H1 (cell line): Measurements from ENCODE around the gene FBN2. TPM values are rescaled to one million over a fixed set of nuclear protein-coding genes. Genes with fewer than 3 reads are reported as not detected.

ENCODE experiments used
- ATF3 ChIP-seq: IDR thresholded peaks from 2 replicates; pipeline ENCODE4 v1.6.1; 2011; ENCODE audit warnings: low read depth, mild to moderate bottlenecking, low read length; ENCODE audit not compliant: insufficient read depth
- BCL11A ChIP-seq, 2 experiments: IDR thresholded peaks; one replicate each; pipeline ENCODE4 v1.6.1; 2011; ENCODE audit warnings: low read depth in 2 of 2, low read length in 2 of 2, mild to moderate bottlenecking in 2 of 2
- CTBP2 ChIP-seq: IDR thresholded peaks from 2 replicates; pipeline ENCODE4 v1.7.0; 2011; ENCODE audit warnings: borderline replicate concordance, mild to moderate bottlenecking, moderate library complexity, mixed read lengths, low read length; ENCODE audit not compliant: insufficient read depth, insufficient read length
- JUN ChIP-seq: IDR thresholded peaks from 2 replicates; pipeline ENCODE4 v1.6.1; 2011; ENCODE audit warnings: low read depth, mild to moderate bottlenecking, improper control_type of control experiment, low read length
- polyA plus RNA-seq, 7 experiments: library from polyadenylated mRNA; depleted of rRNA in 3 of 7; stranded (reverse) in 5 of 7; unstranded in 2 of 7; fragments of >200 nt in 5 of 7; fragments of 200-250 nt in 2 of 7; gene quantifications; 1 replicate in 5 of 7; 2 replicates in 1 of 7; 4 replicates in 1 of 7; pipeline versions ENCODE4 v1.2.1 to v1.2.3, GENCODE V29; 2011 to 2013; ENCODE audit warnings: missing spikeins in 2 of 7, mixed read lengths in 2 of 7
- total RNA-seq: library from RNA; stranded (reverse); fragmentation: NEBNext Ultra II Directional; extraction: Animal tissue kit (Norgen Biotek cat#: 25700); gene quantifications from 2 replicates; pipeline ENCODE4 v1.2.1, GENCODE V29; 2021
- TF ChIP-seq, protein P1 (sequence below): IDR thresholded peaks from 2 replicates; pipeline ENCODE4 v1.6.1; 2012; ENCODE audit warnings: inconsistent platforms

FBN2 gene
- total and polyA plus RNA-seq, 2 of the 8 experiments (the other 6 are each of a cell fraction or from before 2014, with no cell fraction given): 14.1 to 16.3 TPM

DNA sequence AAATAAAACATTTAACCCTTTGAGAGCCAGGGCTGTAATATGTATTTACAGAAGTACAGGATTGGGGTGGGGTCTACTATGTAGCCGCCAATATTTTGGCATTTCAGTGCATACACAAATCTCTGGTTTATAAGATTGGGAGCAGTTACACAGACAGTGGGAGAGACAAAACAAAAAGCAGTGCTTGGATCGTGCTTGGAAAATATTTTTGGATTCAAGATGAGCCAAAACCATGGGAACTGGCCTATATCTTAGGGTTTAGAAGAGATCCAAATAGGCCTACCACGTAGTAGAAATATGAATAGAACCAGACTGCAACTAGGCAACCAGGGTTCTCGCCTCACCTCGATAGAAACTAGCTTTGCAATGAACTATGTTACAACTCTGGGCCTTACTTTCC is 284.9 kb downstream of the FBN2 start (continued):
- TF ChIP-seq, protein P1, sequence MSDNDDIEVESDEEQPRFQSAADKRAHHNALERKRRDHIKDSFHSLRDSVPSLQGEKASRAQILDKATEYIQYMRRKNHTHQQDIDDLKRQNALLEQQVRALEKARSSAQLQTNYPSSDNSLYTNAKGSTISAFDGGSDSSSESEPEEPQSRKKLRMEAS: no peak
- TF ChIP-seq CTBP2: no peak
- no peak for TF ChIP-seq BCL11A (IDR thresholded peaks at IDR 0.05; ENCODE audit: low read depth in 2 of 2, low read length in 2 of 2)
- no peak for TF ChIP-seq JUN
- TF ChIP-seq ATF3: no peak
